Measurements from ENCODE around the gene FAN1. TPM values are rescaled to one million over a fixed set of nuclear protein-coding genes. Genes with fewer than 3 reads are reported as not detected.
A peak's percentile ranks its signal among the peaks of the same experiment; 100 is the strongest.

FAN1 gene
- total and polyA plus RNA-seq, 2 of the 13 experiments (the other 11 are each of a cell fraction or from before 2014, with no cell fraction given): 10.8 to 20.1 TPM

- TF ChIP-seq, protein P1, sequence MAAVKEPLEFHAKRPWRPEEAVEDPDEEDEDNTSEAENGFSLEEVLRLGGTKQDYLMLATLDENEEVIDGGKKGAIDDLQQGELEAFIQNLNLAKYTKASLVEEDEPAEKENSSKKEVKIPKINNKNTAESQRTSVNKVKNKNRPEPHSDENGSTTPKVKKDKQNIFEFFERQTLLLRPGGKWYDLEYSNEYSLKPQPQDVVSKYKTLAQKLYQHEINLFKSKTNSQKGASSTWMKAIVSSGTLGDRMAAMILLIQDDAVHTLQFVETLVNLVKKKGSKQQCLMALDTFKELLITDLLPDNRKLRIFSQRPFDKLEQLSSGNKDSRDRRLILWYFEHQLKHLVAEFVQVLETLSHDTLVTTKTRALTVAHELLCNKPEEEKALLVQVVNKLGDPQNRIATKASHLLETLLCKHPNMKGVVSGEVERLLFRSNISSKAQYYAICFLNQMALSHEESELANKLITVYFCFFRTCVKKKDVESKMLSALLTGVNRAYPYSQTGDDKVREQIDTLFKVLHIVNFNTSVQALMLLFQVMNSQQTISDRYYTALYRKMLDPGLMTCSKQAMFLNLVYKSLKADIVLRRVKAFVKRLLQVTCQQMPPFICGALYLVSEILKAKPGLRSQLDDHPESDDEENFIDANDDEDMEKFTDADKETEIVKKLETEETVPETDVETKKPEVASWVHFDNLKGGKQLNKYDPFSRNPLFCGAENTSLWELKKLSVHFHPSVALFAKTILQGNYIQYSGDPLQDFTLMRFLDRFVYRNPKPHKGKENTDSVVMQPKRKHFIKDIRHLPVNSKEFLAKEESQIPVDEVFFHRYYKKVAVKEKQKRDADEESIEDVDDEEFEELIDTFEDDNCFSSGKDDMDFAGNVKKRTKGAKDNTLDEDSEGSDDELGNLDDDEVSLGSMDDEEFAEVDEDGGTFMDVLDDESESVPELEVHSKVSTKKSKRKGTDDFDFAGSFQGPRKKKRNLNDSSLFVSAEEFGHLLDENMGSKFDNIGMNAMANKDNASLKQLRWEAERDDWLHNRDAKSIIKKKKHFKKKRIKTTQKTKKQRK (IDR thresholded peaks at IDR 0.05; ENCODE audit: low read length): no peak
- TF ChIP-seq ZNF589 (CRISPR knock-in tag; conservative IDR thresholded peaks at IDR 0.05) (peak; percentile 84), KLF11 (CRISPR knock-in tag; IDR thresholded peaks at IDR 0.05) (no peak), PRDM10 (CRISPR knock-in tag; IDR thresholded peaks at IDR 0.05; ENCODE audit: low read depth) (peak; percentile 79; the same call in 1 of the 2 replicates), RAD51 (IDR thresholded peaks at IDR 0.05; ENCODE audit: borderline replicate concordance) (no peak), KAT8 (CRISPR knock-in tag; IDR thresholded peaks at IDR 0.05) (peak; percentile 94), TBX2 (CRISPR knock-in tag; IDR thresholded peaks at IDR 0.05; ENCODE audit: borderline replicate concordance) (peak; percentile 92), ZBTB46 (CRISPR knock-in tag; IDR thresholded peaks at IDR 0.05; ENCODE audit: borderline replicate concordance) (no peak), SRSF9 (IDR thresholded peaks at IDR 0.05; ENCODE audit: borderline replicate concordance, insufficient read depth, low read depth, low read length, poor library complexity, severe bottlenecking) (no peak), NFIB (CRISPR knock-in tag; IDR thresholded peaks at IDR 0.05; ENCODE audit: borderline replicate concordance) (no peak), ATRX (CRISPR knock-in tag; IDR thresholded peaks at IDR 0.05; ENCODE audit: borderline replicate concordance) (no peak), TEAD2 (CRISPR knock-in tag; IDR thresholded peaks at IDR 0.05) (no peak), HNF1B (CRISPR knock-in tag; IDR thresholded peaks at IDR 0.05) (peak; percentile 93), ZFP36L1 (CRISPR knock-in tag; IDR thresholded peaks at IDR 0.05) (no peak), ZNF776 (CRISPR knock-in tag; IDR thresholded peaks at IDR 0.05) (peak; percentile 94; the same call in 1 of the 2 replicates)
- TF ChIP-seq, protein P2, sequence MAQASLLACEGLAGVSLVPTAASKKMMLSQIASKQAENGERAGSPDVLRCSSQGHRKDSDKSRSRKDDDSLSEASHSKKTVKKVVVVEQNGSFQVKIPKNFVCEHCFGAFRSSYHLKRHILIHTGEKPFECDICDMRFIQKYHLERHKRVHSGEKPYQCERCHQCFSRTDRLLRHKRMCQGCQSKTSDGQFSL (CRISPR knock-in tag; IDR thresholded peaks at IDR 0.05): 0 out of 2 replicates have a peak, but pooled peaks have one; percentile 20
Measured at GRCh38 chr15:30903497-30904187, at the start of gene FAN1 (continued).
